GM19438 (cell line): ENCODE results near the gene ABCG1.

ENCODE experiments used
- ATAC-seq: cut with Tn5 transposase; IDR thresholded peaks from one replicate; pipeline ENCODE4 v1.9.1; 2021; ENCODE audit warnings: low read depth; ENCODE audit not compliant: unreplicated experiment

ABCG1 gene

DNA sequence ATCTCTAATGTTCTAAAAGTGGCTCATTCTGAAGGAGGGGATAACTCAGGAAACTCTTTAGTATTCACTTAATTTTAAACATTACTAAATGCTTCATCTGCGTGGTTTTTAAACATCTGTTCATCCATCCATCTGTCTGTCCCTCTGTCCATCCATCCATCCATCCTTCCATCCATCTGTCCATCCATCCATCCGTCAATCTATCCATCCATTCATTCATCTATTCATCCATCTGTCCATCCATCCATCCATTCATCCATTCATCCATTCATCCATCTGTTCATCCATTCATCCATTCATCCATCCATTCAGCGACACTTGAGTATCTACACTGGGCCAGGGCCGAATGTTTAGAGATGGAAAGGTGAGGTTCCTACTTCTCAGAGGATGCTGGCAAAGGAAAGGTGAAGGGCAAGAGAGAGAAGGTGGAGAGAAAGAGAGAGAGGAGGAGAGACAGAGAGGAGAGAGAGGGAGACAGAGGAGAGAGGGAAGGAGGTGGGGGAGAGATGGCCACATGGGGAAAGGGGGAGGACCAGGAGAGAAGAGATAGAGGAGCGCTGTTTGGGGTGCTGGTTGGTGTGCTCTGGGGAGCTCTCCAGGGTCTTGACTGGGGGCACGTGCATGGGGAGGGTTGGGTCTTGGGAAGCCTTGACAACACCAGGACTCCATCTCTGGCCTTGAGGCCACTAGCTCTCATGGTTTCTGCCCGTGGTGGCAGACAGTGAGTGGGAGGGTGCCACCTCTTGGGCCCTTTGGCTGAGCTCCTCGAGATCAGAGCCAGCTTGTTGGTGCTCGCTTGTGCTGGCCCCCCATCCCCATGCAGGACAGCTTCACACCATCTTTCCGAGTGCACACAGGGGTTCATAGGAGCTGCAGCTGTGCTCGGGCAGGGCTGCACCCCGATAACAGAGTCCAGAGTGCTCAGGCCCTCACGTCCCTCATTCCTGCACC is 45.6 kb downstream of the ABCG1 start:
- no peak for ATAC-seq

DNA sequence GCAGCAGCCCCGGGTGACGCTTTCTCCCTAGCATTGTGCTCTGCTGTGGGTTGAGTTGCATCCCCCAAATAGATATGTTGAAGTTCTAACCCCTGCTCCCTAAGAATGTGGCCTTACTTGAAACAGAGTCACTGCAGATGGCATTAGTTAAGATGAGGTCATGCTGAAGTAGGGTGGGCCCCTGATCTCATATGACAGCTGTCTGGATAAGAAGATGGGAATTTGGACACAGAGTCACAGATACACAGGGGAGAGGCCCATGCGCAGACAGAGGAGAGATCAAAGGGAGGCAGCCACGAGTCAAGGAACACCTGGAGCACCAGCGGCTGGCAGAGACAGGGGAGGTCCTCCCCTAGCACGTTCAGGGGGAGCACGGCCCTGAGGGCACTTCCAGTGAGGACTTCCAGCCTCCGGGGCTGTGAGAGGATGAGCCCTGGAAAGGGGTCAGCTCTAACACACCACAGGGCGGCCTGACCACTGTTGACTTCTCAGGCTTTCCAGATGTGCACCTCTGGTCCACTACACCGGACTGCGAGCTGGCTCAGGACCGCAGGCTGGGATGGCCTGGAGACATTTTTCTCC is 46.4 kb downstream of the ABCG1 start:
- no peak for ATAC-seq

GRCh38 chr21:42266971-42267556 is 48.1 kb downstream of the ABCG1 start:
- ATAC-seq, result no peak

DNA sequence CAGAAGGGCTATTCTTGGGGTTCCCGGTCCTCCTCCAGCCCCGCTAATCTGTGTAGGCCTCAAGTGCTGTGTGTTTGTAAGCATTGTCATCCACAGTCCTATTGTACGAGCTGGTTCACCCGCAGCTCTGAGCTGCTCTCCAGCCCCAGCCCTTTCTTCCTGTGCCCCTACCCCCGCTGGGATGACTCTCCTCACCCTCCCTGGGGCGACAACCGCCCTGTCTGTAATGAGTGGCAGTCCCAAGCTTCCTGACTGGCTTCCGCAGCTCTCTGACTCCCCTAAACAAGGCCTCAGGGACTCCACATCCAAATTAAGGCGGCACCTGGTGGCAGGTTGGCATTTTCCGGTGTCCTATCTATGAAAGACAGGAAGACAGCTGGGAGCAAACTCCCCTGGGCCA is 50.4 kb downstream of the ABCG1 start:
- ATAC-seq, result no peak

DNA sequence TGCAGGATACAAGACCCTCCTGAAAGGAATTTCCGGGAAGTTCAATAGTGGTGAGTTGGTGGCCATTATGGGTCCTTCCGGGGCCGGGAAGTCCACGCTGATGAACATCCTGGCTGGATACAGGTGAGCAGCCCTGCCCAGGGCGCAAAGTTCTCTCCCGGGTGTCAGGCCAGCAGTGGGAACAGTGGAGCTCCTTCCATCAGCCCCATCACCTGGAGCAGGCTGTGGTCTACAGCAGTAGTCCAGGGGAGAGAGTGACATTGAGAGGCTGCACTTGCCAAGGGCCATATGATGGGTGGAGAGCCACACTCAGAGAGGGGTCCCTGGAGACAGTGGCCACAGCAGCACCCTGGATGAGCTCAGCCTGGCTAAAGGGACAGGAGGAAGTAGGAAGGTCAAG is 52.1 kb downstream of the ABCG1 start:
- ATAC-seq, result no peak

DNA sequence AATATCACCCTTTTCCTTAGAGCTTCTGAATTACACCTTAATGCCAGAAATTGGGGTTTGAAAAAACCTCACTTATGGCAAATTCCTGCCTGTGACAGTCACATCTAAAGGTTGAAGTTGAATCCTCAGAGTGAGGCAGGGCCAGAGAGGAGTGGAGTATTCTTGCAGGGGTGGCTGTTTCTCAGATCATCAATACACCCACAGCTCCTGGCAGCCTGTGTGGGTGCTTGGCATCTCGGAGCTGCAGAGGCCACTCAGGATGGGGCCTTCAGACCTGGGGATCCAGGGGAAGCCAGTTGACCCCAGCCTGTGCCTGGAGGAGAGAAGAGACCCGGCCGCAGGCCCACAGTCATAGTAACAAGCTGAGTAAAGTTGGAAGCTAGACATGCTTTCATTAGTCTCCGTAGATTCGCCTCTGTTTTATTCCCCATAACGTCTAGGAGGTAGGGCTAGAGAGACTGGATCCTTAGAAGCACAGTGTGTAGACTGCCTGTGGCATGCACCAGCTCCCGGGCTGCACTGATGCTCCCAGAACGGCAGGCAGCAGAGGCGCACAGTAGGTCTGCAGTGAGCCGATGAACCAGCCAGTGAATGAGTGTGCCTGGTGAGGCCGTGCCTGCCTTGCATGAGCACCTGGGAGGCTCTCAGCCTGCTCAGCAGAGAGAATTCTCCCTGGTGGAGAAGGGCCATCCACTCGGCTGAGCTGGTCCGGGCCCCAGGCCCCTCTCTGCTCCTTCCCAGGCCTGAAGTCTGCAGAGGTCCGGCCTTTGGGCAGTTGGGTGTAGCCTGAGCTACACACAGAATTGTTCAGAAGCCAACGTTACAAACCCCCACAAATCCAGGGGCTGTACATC is 53.4 kb downstream of the ABCG1 start:
- no peak for ATAC-seq

DNA sequence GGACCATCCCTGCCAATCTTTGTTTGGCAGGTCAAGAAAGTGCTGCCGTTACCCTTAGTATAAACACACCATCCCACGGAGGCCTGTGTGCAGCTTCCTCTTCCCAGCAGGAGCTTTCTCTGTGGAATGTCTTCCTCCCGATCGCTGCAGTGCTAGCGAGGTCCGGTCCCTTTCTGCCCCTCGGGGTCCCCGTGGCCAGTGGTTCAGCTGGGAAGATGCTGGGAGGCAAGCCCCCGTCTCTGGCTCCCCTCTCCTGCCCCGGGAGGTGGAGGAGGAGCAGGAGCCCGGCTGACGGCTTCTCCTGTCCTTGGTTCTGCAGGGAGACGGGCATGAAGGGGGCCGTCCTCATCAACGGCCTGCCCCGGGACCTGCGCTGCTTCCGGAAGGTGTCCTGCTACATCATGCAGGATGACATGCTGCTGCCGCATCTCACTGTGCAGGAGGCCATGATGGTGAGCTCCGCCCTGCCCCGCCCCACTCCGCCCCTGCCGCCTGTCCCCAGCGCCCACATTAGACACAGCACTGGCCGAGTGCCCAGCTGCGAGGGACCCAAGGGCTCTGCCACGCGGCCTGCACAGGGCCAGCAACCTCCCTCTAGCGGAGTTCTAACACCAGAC is 54.2 kb downstream of the ABCG1 start:
- no peak for ATAC-seq

GRCh38 chr21:42276076-42276475 is 57.1 kb downstream of the ABCG1 start:
- ATAC-seq, result no peak

- ATAC-seq, result no peak
Observed at GRCh38 chr21:42276526-42277154, 57.7 kb downstream of the ABCG1 start.

DNA sequence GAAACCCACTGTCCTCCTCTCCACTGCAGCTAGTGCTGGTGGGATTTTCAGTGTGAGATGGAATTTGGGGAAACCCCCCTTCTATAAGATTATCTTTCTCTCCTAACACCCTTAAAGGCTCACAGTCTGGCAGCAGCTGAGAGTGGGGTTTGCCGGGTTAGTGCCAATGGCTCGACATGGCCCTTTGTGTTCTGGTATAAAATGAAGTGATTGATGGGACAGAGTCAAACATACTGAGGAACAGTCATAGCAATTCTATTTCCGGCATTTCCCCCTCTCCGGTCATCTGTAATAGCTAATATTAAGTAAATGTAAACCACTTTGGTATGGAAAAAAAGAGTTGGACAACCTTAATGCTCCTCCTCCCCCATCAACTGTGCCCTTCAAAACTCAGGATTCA is 58.7 kb downstream of the ABCG1 start:
- no peak for ATAC-seq

DNA sequence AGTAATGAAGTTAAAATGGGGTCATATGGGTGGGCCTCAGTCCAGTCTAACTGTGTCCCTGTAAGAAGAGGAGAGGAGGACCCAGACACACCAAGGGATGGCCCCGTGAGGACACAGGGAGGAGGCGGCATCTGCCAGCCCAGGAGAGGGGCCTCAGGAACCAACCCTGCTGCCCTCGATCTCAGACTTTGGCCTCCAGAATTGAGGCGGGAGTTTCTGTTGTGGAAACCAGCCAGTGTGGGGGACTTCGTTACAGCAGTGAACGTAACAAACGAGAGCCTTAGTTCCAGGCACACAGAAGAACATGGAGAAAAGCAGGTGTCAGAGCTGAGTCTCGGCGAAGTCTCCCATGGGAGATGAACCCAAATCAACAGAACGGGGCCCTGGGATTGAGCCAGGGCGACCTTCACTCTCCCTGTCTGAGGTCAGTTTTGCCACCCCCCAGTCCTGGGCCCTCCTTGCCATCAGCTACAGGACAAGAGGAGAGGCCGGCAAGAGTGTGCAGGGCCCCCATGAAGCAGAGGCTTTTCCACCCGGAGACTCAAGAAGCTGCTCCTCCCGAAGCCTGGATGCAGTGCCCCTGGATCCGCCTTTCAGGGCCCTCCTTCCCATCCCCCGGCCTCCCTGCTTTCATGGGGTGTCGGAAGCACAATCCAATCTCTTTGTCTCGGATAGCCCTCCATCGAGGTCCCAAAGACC is 59.7 kb downstream of the ABCG1 start:
- no peak for ATAC-seq

GRCh38 chr21:42279341-42279871 is 60.5 kb downstream of the ABCG1 start:
- no peak for ATAC-seq

DNA sequence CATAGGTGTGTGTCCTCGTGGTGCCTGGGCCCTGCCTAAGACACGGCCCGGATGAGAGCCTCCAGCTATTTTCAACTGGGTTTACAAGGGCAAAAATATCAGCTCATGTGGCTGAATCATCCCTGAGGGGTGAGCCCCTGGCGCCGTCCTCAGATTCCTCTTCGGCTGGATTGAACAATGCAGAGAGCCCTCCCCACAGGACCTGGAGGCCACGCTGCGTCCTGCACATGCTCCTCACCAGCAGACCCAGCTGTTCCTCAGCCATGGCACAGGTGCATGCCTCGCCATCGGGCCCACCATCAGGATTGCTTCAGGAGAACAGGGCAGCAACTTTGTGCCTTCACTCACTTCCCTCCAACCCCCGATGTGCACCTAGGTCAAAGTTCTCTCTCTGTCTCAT is 60.9 kb downstream of the ABCG1 start:
- ATAC-seq, result no peak

DNA sequence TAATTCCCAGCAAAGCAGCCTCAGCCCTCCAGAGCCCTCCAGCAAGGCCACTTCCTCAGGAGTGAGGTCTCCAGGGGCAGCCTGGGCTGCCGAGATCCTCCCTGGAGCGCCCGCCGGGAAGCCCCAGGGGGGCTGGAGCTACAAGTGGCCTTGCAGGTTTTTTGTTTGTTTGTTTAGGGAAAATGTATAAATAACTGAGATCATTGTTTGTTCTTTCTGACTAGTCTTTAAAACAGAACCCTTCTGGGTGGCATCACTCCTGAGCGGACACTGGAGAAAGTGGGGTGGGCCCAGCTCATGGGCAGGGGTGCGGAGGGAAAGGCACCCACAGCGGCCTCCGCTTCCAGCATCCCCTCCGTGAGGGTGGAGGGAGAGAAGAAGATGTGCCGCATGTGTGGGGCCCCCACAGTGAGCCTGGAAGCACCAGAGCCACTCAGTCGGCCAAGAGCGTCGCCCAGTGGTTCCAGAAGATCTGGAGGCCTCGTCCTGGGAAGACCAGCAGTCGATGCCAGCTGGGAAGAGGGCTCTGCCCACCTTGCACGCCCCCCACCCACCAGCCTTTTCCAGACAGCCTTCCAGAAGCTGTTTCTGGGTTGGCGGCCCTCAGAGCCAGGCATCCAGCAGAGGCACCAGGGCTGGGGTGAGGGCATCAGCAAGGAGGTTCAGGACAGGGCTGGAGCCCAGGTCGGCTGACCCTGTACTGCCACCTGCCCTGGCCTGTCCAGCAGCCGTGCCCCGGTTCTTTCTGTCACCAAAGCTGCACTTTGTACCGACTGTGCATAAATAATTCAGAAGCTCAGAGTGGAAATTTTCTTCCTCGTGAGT is 61.6 kb downstream of the ABCG1 start:
- no peak for ATAC-seq

- ATAC-seq, result no peak
Observed at GRCh38 chr21:42281181-42281680, 62.3 kb downstream of the ABCG1 start.

DNA sequence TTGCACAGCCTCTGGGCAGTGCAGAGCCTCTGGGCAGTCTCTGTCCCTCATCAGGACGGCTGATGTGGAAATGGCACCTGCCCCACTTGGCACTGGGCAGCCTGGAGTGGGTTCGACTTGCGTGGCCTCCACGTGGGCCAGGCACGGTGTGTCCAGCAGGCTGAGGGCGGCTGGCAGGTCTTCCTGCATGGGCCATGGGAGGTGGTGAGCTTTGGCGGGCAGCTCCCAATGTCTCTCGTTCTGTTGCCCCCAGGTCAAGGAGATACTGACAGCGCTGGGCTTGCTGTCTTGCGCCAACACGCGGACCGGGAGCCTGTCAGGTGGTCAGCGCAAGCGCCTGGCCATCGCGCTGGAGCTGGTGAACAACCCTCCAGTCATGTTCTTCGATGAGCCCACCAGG is 63.1 kb downstream of the ABCG1 start:
- ATAC-seq, result no peak

DNA sequence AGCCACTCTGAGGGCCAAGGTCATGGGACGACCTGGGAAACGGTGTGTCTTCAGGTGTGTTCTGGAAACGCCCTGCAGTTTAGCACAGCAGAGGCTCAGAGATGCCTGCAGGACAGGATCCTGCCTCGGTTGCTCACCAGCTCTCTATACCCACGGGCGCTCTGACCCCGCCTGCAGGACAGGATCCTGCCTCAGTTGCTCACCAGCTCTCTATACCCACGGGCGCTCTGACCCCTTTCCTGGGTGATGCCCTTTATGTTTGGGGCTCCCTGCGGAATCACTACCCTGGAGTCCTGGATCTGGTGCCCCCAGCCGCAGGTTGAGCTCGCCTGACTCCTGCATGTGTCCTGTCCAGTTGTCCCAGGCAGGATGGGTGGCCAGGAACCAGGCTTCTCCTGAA is 63.8 kb downstream of the ABCG1 start:
- no peak for ATAC-seq
